ENCODE measurements around the gene TTC38.

The TTC38 gene

GRCh38 chr22:46326066-46326680, 58.4 kb downstream of the TTC38 start:
- DNase-seq (ENCODE audit: low spot score): no peak
- TF ChIP-seq CTCF (IDR thresholded peaks at IDR 0.05; ENCODE audit: extremely low read depth, missing control alignments): no peak

- no peak for TF ChIP-seq CTCF (IDR thresholded peaks at IDR 0.05; ENCODE audit: extremely low read depth, missing control alignments)
- no peak for DNase-seq (ENCODE audit: low spot score)
Observed at GRCh38 chr22:46327691-46328465, 60.1 kb downstream of the TTC38 start.

GRCh38 chr22:46328797-46329196, 61.0 kb downstream of the TTC38 start:
- no peak for TF ChIP-seq CTCF (IDR thresholded peaks at IDR 0.05; ENCODE audit: extremely low read depth, missing control alignments)
- no peak for DNase-seq (ENCODE audit: low spot score)

GRCh38 chr22:46329616-46330015, 61.8 kb downstream of the TTC38 start:
- no peak for TF ChIP-seq CTCF (IDR thresholded peaks at IDR 0.05; ENCODE audit: extremely low read depth, missing control alignments)
- no peak for DNase-seq (ENCODE audit: low spot score)

GRCh38 chr22:46330426-46330825, 62.6 kb downstream of the TTC38 start:
- no peak for DNase-seq (ENCODE audit: low spot score)
- TF ChIP-seq CTCF (IDR thresholded peaks at IDR 0.05; ENCODE audit: extremely low read depth, missing control alignments): no peak

- no peak for TF ChIP-seq CTCF (IDR thresholded peaks at IDR 0.05; ENCODE audit: extremely low read depth, missing control alignments)
- DNase-seq (ENCODE audit: low spot score): no peak
Observed at GRCh38 chr22:46331496-46331895, 63.7 kb downstream of the TTC38 start.
